ENCODE results near the gene VPS37D.
"Not testable (repeated sequence)": the region's sequence is repeated elsewhere in the genome, so short reads cannot be mapped to it uniquely, and the experiment has no call there.

VPS37D gene, protein sequence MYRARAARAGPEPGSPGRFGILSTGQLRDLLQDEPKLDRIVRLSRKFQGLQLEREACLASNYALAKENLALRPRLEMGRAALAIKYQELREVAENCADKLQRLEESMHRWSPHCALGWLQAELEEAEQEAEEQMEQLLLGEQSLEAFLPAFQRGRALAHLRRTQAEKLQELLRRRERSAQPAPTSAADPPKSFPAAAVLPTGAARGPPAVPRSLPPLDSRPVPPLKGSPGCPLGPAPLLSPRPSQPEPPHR

DNA sequence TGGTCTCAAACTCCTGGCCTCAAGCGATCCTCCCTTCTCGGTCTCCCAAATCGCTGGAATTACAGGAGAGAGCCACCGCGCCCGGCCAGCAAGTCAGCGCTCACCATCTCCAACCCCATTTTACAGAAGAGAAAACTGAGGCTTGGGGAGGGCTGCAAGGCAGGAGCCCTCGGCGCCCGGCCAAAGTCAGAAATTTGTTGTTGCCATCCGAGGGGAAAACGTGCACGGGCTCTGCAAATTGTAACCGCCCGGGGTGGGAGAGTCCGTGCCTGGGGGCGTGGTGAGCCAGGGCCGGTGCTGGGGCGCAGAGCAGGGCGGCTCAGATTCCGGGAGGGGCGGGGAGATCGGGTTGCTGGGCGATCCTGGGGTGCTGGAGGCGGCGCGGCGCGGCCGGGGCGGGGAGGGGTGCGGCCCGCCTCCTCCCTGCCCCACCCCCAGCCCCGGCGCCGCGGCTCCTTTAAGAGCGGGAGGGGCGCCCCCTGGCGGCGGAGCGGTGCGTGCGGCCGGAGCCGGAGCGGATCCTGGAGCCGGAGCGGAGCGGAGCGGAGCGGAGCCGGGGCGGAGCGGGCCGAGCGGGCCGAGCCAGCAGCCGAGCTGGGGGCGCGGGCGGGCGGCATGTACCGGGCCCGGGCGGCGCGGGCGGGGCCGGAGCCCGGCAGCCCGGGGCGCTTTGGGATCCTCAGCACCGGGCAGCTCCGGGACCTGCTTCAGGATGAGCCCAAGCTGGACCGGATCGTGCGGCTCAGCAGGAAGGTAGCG is at the start of gene VPS37D:
VPS37D (plus strand) TSS at position 488 of the 759 bp plus-strand sequence; CDS start at position 616, 128 bp downstream.
- DNase-seq (ENCODE audit: low read depth): peak; percentile 92

DNA sequence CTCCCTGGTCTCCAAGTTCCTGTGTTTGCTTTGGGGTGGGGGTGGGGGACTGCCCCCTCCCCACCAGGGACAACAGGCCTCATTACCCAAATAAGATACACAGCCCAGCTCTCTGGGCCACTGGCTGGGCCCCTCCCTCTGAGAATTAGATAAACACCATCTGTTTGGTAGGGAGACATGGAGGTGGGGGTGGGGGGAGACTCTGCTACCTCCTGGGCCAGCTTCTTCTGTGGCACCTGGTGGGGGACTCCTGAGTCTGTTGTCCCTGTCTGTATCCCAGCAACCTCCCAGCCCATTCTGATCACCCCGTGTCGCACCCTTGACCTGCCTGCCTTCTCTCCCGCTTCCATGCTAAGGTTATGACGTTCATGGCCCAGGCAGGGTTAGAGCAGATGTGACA is 49.1 kb upstream of the VPS37D start:
- DNase-seq (ENCODE audit: low read depth): no peak

DNA sequence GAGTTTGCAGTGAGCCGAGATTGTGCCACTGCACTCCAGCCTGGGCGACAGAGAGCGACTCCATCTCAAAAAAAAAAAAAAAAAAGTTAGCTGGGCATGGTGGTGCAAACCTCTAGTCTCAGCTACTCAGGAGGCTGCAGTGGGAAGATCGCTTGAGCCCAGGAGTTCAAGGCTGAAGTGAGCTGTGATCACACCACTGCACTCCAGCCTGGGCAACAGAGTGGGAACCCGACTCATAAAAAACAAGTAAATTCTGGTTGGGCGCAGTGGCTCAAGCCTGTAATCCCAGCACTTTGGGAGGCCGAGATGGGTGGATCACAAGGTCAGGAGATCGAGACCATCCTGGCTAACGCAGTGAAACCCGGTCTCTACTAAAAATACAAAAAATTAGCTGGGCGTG is 48.2 kb upstream of the VPS37D start:
- not testable (repeated sequence) for DNase-seq (ENCODE audit: low read depth)

DNA sequence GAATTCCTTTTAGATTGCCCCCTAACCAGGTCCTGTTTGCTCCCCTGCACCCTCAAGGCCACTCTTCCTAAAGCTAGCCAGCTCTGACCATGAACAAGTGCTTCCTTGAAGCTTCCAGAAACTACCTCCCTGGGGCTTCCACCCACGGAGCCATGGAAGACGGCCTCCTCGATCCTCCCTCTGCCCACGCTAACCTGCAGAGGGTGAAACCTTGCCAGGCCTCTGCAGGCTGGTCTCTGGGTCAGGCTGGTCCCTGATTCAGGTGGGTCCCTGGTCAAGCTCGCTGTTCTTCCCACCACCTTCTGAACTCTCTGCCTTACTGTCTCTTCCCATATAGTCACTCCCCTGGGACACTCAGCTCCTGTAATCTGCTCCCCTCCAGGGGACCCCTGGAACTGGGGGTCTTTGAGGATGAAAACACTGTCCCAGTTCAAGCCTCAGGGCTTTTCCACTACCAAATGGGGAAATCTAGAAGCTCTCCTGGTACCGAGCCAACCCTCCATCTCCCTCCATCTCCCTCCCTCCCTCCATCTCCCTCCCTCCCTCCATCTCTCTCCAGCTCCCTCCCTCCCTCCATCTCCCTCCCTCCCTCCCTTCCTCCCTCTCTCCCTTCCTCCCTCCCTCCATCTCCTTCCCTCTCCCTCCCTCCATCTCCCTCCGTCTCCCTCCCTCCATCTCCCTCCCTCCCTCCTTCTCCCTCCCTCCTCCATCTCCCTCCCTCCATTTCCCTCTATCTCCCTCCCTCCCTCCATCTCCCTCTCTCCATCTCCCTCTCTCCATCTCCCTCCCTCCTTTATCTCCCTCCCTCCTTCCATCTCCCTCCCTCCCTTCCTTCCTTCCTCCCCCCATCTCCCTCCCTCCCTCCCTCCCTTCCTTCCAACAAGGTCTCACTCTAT is 46.2 kb upstream of the VPS37D start:
- no peak for DNase-seq (ENCODE audit: low read depth)

DNA sequence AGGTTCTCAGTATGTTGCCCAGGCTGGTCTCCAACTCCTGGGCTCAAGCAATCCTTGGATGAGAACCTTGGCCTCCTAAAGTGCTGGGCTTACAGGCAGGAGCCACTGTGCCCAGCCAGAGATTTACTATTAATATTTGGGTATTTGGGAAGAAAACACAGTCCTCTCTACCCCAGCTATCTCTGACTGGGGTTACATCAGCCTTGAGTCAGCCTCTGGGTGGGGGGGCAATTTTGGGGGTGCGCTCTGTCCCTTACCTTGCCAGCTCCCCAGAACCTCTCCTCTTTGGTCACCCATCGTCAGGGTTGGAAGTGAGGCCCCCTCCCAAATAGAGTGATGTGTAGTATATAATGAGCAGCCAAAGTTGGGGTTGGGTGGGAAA is 45.1 kb upstream of the VPS37D start:
- no peak for DNase-seq (ENCODE audit: low read depth)

DNA sequence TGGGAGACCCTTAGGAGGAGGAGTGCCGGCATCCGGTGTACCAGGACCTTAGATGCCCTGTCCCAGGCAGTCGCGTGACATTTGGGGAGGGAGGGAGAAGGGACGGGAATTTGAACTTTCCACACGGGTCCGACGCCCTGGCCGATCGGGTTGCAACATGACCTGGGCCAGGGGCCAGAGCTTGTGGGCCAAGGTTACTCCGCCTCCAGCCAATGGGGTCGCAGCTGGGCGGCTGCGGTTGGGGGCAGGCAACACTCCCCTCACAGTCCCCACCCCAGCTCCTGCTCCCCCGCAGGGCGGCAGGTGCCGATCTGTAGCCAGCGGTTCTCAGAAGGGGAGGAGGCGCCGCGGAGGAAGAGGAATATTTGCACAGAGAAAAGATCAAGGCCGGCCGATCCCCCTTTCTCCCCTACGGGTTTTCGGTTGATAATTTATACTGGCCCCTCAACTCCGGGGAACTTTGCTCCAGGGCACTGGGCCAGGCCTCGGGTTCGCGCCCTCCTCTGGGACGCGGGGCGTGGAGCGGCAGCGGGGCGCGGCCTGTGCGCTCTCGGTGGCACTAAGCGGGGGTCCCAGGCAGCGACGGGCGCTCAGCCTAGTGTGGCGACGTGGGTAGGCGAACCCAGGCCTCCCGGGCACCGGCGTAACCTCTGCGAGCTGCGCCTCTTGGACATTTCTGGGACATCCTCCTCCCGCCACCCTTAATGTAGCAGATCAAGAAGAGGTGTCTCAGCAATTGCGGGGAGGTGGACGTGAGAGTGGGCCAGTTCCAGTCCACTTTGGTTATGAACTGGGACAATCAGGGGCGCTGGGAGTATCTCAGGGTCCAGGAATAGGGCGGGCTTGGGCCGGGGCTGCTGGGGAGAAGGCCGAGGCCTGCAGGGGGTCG is 44.5 kb upstream of the VPS37D start:
- no peak for DNase-seq (ENCODE audit: low read depth)

DNA sequence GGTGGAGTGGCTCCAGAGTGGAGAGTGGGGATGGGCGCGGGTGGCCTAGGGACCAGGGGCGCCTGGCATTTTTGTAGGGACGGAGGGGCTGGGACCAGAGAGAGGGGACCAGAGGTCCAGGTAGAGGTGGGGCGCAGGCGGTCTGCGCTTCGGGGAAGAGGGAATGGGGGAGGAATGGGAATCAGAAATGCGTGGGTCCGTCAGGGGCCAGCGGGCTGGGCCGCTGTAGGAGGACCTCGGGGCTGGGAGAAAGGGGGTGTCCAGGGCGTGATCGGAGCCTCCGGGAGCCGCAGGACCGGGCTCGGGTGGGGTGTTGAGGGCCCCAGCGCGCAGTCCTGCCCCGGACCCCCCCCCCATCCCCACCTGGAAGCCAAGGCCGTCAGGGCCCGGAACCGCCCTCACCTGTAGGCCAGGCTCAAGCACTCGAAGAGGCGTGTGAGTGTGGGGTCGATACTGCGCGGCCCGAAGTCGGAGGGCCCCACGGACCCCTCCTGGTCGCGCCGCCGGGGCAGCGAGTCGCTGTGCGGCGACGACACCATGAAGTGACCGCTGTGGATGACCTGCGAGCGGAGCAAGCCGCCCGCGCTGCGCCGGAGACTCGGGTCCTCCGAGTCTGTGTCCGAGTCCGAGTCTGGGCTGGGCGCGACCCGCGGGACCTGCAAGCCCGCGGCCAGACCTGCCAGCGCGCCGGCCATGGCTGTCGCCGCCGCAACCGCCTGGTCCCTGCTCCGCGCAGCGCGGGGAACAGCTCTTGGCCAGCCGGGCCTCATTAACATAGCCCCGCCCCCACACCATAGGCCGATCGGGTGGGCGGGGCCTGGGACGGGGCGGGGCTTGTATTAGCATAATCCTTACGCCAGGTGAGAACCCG is 43.6 kb upstream of the VPS37D start, which contains the start of gene MLXIPL:
MLXIPL (minus strand) TSS at position 725 of the 871 bp plus-strand sequence; CDS start at position 695, 30 bp downstream.
- DNase-seq (ENCODE audit: low read depth): peak; percentile 20

DNA sequence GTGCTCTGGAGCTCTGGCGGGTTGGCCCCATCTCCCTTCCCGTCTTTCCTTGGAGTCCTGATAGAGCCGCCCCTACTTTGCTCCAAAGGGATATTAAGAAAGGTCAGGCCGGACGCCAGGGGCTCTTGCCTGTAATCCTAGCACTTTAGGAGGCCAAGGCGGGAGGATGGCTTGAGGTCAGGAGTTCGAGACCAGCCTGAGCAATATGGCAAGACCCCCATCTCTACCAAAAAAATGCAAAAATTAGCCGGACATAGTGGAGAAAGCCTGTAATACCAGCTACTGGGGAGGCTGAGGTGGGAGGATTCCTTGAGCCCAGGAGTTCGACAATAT is 43.0 kb upstream of the VPS37D start:
- DNase-seq (ENCODE audit: low read depth): no peak

DNA sequence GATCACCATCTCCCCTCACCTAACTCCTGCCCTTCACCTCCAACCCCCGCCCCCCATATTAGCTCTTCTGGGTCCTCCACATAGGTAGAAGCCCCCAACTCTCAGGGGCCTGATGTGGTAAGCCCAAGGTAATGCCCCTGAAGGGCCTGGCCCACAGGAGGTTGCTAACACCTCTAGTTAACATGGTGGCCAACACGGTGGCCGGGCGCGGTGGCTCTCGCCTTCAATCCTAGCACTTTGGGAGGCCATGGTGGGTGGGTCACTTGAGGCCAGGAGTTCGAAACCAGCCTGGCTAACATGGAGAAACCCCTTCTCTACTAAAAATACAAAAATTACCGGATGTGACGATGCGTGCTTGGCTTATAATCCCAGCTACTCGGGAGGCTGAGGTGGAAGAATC is 42.4 kb upstream of the VPS37D start:
- no peak for DNase-seq (ENCODE audit: low read depth)

DNA sequence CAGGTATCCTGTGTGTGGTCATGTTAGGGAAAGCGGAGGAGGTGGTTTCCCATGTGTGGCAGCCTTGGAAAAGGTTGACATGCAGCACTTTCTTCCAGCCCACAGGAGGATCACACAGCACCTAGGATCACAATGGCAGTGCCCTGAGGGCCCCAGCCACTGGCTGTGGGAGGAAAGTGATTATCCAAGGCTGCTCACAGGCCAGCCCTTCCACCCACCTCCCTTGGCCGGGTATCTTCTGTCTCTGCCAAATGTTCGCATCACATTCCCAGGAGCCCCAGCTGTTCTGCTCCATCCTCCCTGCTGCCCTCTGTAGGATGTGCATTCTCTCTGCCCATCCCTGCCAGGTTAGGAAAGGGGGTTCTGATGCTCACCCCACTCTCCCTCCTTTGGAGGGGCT is 40.8 kb upstream of the VPS37D start:
- no peak for DNase-seq (ENCODE audit: low read depth)

DNA sequence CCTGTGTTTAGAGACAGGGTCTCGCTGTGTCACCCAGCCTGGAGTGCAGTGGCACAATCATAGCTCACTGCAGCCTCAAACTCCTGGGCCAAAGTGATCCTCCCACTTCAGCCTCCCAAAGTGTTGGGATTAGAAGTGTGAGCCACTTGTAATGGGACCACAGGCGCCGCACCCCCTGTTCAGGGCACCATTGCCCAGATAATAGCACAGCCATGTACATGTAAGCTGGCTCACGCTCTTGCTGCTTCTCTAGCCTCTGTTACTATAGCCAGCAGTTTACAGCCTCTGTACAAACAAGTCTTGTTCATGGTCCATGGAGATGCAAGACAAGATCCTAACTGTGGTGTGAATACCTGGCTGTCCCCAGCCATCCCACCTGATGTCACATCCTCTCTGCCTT is 39.1 kb upstream of the VPS37D start:
- no peak for DNase-seq (ENCODE audit: low read depth)

DNA sequence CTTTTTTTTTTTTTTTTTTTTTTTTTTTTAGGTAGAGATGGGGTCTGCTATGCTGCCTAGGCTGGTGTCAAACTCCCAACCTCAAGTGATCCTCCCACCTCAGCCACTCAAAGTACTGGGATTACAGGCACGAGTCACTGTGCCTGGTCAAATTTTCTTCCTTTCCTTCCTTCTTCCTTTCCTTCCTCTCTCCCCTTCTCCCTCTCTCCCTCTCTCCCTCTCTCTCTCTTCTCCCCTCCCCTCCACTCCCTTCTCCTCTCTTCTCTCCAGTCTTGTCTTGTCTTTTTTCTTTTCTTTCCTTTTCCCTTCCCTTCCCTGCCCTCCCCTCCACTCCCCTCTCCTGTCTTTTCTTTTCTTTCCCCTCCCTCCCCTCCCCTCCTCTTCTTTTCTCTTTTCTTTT is 36.1 kb upstream of the VPS37D start:
- no peak for DNase-seq (ENCODE audit: low read depth)

DNA sequence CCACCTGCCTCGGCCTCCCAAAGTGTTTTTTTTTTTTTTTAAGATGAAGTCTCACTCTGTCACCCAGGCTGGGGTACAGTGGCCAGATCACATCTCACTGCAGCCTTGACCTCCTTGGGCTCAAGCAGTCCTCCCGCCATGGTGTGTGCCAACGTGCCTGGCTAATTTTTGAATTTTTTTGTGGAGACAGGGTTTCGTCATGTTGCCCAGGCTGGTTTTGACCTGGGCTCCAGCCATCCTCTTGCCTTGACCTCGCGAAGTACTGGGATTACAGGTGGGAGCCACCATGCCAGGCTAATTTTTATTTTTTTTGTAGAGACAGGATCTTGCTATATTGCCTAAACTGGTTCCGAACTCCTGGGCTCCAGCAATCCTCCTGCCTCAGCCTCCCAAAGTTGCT is 34.3 kb upstream of the VPS37D start:
- DNase-seq (ENCODE audit: low read depth): no peak

DNA sequence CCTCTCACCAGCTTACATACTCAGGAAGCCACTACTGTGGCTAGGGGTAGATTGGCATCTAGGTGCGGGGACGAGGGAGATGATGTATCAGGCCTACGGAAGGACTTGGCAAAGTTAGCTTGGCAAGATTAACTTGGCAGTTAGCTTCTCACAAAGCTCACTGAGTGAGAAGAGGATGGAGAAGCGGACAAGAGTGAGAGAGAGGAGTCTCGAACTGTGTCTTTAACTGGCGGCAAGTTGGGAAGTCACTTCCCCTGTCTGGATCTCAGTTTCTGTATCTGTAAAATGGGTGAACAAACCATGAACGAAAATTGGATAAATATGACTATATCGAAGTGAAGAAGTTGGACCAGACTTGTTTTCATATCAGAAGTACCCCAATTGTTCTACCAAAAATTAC is 33.8 kb upstream of the VPS37D start:
- DNase-seq (ENCODE audit: low read depth): no peak

DNA sequence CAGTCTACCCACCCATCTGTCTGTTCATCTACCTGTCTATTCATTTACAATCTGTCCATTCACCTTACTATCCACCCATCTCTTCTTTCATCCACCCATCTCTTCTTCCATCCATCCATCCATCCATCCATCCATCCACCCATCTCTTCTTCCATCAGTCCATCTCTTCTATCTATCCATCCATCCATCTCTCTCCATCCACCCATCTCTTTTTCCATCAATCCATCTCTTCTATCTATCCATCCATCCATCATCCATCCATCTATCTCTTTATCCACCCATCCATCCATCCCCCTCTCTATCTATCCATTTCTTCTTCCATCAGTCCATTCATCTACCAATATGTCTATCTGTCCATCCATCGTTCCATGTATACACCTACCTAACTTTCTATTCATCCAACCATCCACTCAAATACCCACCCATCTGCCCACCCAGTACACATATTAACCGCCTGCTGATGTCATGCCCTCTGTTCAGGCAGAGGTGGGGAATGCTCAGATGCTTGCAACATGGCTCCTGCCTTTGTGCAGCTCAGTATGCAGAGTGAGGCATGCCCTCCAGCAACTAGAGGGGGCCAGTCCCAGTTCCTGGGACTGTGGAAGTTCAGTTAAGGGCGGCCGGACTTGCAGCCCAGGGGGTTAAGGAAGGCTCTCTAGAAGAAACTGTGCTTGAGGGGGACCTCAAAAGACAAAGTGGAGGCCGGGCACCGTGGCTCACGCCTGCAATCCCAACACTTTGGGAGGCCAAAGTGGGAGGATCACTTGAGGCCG is 32.0 kb upstream of the VPS37D start:
- DNase-seq (ENCODE audit: low read depth): no peak

DNA sequence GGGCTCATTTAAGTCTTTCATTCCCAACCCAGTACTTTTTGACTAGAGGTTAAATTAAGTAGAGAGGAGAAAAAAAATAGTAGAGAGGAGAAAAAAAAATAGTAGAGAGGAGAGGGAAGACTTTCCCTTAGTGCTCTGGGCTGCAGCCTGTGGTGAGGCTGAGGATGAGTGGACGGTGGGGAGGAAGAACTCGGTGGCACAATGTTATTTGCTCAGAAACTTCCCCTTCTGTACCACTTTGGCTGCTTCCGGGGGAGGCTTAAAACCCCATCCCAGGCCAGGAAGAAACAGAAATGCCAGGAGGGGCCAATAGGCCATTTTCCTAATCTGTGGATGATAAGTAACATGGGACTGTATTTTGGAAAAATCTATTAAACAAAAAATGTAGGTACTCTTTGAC is 28.7 kb upstream of the VPS37D start:
- DNase-seq (ENCODE audit: low read depth): no peak

DNA sequence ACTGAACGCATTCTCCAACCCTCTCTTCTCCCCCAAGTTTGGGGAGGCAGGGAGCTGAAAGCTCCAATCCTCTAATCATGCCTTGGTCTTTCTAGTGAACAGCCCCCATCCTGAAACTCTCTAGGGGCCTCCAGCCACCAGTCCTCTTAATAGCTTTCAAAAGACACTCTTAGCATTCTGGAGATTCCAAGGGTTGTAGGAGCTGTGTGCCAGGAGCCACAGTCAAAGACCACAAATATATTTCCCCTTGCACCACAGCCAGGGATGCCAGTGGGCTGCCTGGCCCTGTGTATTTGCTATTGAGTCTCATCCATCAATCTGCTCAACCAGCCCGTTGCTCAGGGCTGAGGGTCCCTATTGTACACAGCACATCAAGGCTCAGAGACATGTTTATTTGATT is 24.8 kb upstream of the VPS37D start:
- no peak for DNase-seq (ENCODE audit: low read depth)

DNA sequence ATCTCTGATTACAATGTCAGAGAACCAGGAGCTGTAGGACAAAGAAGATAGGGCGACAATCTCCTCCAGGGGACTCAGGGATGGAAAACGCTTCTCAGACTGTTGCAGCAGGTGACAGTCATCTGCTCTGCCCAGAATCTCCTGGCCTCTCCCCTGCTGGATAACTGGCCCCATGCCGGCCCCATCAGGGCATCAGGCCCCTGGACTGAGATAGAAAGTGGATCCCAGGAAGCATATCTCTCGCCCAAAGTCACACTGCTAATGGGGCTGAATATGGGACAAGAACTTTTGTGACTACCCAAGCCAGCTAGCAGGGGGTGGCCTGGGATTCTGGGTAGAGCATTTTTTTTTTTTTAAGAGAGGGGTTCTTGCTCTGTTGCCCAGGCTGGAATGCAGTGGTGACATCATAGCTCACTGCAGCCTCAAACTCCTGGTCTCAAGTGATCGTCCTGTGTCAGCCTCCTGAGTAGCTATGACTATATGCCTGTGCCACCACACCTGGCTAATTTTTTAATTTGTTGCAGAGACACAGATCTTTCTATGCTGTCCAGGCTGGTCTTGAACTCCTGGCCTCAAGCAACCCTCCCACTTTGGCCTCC is 22.8 kb upstream of the VPS37D start:
- no peak for DNase-seq (ENCODE audit: low read depth)

DNA sequence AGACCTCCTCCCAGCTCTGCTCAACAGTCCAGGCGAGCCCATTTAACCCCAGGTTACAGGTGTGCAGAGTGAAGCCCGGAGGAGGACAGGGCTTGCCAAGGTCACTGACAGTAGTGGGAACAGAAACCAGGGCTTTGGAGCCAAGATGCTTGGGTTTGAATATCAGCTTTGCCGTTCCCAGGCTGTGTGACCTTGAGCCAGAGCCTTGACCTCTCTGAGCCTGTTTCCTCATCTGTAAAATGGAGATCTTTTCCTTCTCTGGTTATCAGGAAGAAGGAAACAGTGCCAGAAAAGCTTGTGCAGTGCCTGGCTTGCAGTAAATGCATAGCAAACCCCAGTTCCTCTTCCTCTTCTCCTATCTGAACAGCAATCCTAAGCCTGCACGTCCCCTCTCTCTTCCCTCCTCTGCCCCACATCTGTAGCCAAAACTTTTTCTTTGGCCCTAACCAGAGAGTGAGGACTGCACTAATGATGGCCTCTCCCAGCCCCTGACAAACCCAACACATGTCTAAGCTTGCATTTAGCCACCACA is 21.9 kb upstream of the VPS37D start:
- no peak for DNase-seq (ENCODE audit: low read depth)
